ENCODE data around the gene RPL18A. TPM values are rescaled to one million over a fixed set of nuclear protein-coding genes. Genes with fewer than 3 reads are reported as not detected.

RPL18A gene
- total and polyA plus RNA-seq, 2 of the 13 experiments (the other 11 are each of a cell fraction or from before 2014, with no cell fraction given) = 1,471 to 2,004 TPM

GRCh38 chr19:17859533-17860330 lies at the start of gene RPL18A (continued):
- TF ChIP-seq BCLAF1 (IDR thresholded peaks at IDR 0.05) (no peak), ZNF550 (CRISPR knock-in tag; IDR thresholded peaks at IDR 0.05; ENCODE audit: borderline replicate concordance) (no peak), ZNF318 (CRISPR knock-in tag; IDR thresholded peaks at IDR 0.05) (no peak; the same call in 1 of the 2 replicates), HBP1 (CRISPR knock-in tag; IDR thresholded peaks at IDR 0.05; ENCODE audit: low read depth) (no peak; the same call in 1 of the 2 replicates), ZBTB42 (CRISPR knock-in tag; IDR thresholded peaks at IDR 0.05) (no peak), ASH2L (IDR thresholded peaks at IDR 0.05; ENCODE audit: insufficient read length, low read depth, low read length) (peak; percentile 70), BRCA1 (CRISPR knock-in tag; IDR thresholded peaks at IDR 0.05) (no peak), ZNF441 (CRISPR knock-in tag; IDR thresholded peaks at IDR 0.05; ENCODE audit: borderline replicate concordance) (no peak; the same call in 1 of the 2 replicates), TMF1 (CRISPR knock-in tag; IDR thresholded peaks at IDR 0.05; ENCODE audit: low read depth) (no peak), ATF7-NPFF (CRISPR knock-in tag; IDR thresholded peaks at IDR 0.05; ENCODE audit: low read depth) (no peak), RAD51 (IDR thresholded peaks at IDR 0.05; ENCODE audit: borderline replicate concordance) (no peak), TARDBP (CRISPR knock-in tag; IDR thresholded peaks at IDR 0.05) (peak; percentile 44; the same call in 1 of the 2 replicates)
- TF ChIP-seq, protein P1, sequence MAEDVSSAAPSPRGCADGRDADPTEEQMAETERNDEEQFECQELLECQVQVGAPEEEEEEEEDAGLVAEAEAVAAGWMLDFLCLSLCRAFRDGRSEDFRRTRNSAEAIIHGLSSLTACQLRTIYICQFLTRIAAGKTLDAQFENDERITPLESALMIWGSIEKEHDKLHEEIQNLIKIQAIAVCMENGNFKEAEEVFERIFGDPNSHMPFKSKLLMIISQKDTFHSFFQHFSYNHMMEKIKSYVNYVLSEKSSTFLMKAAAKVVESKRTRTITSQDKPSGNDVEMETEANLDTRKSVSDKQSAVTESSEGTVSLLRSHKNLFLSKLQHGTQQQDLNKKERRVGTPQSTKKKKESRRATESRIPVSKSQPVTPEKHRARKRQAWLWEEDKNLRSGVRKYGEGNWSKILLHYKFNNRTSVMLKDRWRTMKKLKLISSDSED (CRISPR knock-in tag; IDR thresholded peaks at IDR 0.05) = no peak

Data from HepG2 (cell line).